GM18858 (cell line): ENCODE measurements around the gene KCNC1.

Experiments used
- ATAC-seq: cut with Tn5 transposase; IDR thresholded peaks from one replicate; pipeline ENCODE4 v1.9.1; 2021; ENCODE audit not compliant: unreplicated experiment

KCNC1 gene

DNA sequence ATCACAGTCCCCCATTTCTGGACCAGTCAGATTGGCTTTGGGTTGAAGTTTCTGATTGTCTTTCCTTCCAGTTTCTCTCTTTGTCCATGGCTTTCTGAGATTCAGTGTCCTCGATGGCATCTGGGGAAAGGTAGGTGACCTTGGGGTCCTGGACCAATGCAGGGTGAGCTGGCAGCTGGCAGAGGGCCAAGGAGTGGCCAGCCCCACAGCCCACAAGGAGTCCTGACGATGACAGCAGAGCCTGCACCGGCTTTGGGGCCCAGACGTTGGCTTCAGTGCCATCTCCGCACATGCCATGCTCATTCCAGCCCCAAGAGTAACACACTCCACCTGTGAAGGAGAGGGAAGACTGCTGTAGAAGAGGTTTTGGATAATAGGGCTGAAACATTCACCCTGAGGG, 53.5 kb downstream of the KCNC1 start:
- no peak for ATAC-seq

DNA sequence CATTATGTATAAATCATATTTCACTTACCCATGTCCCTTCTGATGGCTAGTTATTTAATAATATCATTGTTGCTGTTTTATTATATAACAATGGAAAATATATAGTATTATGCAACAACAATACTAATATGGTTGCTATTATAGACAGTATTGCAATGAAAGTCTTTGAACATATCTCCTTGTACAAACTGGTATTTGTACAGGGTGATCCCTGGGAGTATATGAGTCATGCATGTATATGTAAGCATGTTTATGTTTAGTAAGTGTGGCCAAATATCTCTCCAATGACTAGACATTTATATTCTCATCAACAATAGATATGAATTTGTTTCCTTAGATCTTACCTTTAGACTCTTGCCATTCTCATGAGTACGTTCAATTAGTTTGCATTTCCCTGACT, 55.9 kb downstream of the KCNC1 start:
- ATAC-seq: no peak

DNA sequence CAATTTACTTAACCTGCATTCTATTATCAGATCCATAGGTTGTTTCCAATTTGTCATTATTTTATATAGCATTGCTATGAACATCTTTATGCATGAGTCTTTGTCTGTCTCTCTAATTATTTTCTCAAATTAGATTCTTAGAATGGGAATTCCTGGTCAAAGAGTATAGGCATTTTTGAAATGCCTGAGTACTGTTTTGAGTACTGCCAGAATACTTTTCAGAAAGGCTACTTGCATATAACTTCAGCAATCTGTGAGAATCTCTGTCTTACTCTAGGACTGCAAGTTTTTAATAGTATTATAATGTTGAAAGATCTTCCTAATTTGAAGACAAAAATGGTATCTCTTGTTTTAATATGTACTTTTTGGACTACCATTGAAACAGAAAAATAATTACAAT, 56.6 kb downstream of the KCNC1 start:
- no peak for ATAC-seq

DNA sequence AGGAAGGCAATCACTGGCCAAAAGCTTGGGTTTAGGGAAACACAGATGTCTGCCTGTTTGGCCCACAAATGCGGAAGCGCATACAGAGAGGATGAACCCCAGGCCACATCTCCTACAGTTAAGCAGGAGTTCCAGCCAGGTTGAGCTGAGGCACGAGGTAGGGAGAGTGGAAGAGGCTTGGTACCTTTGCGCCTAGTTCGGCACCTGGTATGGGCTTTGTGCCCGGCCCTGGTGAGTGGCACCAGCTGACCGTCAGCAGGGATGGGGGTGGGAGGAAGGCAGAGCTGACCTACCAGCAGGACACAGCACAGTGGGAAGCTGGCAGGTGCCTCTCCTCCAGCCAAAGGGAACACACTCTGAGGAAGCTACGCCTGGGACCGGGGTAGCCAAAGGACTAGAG, 57.6 kb downstream of the KCNC1 start:
- ATAC-seq: no peak

DNA sequence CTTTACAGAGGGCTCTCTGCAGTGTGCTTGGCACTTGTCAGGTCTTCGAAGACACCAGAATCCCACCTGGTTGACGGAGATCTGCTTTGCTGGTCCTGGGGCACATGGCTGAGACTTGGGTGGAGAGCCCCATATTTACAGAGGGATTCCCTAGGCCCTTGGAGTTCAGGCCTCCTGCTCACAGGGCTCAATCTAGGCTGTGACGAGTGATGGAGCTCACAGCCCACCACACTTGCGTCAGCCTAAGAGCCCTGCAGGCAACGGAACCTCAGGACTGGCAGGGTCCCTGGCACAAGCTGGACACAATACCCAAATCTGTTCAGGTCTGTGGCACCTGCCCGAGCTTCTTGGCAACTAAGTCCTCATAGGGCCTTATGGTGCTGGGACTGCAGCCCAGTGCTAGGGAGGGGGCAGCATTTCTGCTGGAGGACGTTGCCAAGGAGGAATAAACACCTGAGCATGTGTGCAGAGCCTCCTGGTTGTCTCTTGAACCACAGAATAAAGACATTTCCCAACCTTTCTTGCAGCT, 59.1 kb downstream of the KCNC1 start:
- ATAC-seq: no peak

DNA sequence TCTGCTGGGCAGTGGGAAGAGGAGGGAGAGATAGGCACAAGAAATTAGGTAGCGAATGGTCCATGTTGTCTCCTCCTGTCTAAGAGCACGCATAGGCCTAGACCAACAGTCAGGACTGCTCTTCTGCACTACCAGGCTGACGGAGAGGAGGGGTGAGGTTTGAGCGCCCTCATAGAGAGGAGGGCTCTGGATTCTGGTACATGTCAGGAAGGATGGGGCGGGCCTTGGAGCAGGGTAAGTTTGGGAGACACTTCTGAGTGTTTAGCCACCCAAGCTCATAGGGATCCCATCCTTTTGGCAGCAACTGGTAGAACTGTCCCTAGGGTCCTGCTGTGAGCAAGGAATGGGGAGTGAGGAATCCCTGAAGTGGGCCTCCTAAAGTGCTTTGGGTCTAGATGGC, 60.4 kb downstream of the KCNC1 start:
- ATAC-seq: no peak

DNA sequence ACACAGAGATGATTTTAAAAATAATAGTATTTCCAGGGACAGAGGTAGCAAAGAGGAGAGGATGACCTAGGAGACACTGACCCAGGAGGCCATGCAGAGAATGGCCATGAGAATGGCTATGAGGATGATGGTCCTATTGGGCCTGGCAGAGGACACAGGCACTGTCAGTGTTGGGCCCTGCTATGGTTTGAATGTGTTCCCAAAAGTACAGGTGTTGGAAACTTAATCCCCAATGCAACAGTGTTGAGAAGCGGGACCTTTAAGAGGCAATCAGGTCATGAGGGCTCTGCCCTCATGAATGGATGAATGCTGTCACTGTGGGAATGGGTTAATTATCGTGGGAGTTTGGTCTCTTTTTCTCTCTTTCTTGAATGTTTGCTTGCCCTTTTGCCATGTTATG, 61.6 kb downstream of the KCNC1 start:
- ATAC-seq: no peak

DNA sequence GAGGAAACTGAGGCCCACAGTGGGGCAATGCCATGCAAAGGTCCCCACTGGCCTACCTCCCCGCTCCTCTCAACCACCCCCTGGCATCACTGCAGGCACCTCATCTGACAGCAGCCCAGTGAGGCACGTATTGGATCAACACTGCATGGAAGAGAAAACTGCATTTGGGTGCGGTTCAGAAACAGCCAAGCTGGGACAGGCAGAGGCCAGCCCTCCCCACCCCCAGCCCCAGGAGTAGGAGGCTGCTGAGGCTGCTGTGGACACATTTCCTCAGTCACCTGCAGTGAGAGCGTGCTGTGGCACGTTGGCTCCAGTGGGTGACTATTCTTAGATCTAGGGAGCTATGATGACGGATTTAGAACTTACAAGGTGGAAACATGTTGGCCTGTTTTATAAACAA, 63.7 kb downstream of the KCNC1 start:
- no peak for ATAC-seq

DNA sequence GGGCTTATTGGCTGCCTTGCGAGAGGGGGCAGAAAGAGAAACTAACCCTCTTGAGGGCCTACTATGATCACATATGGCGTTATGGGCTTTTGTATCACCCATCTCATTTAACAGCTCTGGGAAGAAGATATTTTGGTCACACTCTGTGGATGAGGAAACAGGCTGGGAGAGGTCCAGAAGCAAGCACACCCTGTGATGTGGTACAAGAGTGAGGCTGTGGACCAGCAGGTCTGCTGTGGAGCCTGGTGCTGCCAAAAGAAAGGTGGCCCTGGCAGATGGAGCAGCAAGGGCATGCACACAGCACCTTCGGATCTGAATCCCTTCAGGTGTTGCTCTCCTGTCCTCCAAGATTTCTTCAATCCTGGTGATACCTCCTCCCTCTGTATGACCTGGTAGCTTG, 64.1 kb downstream of the KCNC1 start:
- ATAC-seq: no peak

DNA sequence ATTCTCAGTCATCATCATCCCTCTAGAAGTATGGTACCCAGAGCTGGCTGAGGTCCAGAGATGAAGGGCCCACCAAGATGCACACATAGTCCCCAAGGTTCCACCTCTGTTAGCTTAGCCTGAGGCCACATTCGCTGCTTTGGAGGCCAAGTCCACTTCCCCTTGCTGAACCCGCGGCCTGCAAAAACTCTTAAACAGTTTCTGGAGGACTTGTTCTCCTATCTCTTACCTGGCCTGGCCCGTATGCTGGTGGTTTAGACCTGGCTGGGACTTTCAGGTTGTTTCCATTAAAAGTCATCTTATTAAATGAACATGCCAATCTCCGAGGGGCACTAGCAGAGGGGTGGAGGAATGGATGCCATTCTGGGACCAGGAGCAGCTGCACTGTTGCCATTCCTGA, 64.6 kb downstream of the KCNC1 start:
- no peak for ATAC-seq

DNA sequence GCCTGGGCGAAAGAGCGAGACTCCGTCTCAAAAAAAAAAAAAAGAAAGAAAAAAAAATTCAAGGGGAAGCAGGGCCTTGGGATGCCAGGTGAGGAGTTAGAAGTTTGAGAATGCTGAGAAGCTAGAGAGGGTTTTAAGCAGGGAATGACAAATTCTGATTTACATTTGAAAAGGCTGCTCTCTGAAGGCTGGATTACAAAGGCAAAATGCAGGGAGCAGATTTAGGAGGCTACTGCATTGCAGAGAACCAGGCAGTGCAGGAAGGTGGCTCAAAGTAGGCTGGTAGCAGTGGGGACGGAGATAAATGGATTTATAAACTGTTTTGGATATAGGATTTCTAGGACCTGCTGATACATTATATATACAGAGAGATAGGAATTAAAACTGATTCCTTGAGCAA, 66.6 kb downstream of the KCNC1 start:
- no peak for ATAC-seq

DNA sequence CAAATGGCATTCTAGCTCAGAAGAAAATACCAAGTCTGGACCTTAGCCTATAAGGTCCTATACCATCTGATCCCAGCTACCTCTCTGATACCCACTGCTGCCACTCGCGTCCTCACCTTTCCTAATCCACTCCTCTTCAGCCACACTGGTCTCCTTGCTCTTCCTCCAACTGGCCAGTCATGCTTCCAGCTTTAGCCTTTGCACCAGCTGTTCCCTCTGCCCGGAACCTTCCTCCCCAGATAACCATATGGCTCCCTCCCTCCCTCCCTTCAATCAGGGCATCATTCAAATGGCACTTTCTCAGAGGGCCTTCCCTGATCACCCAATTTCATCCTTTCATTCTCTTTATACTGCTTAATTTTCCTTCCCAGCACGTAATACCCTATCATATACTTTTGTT, 67.9 kb downstream of the KCNC1 start:
- no peak for ATAC-seq

DNA sequence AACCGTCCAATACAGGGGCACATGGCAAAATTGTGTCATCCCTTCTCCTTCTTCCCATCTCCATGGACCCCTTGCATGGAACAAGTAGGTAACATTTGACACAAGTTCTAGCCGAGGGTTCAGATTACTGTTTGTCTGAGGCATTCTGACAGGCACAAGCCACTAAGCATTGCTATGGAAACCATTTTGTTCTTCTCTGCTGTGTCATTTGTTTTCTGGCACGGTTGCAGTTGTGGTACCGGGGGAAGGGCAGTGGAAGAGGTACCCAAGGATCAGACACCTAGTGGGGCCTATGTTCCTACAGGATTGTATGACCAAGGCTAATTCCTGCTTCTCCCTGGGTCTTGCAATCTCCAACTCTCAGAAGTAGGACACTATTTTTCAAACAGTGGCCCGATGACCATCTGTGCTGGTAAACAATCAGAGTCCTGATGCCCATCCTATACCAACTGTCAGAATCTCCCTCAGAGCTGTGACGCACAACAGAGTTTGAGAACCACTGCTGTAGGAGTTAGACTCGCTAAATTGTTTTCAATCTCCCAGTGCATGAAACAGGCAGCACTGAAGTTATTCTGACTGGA, 69.3 kb downstream of the KCNC1 start:
- no peak for ATAC-seq

DNA sequence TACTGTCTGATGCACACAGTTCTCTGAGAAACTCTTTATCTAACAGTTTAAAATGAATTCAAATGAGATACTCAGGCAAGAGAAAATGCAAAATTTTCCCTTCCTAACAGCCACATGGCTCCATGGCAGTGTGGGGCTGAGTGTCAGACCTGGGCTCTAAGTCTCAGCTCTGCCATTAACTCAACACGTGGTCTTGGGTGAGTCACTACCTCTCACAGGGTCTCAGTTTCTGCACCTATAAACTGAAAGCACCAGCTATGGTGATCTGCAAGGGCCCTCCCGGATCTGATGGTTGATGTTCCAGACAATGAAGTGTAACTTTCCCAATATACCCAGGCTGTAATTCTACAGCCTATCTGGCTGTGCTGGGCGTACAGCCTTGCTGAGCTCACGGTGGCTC, 70.5 kb downstream of the KCNC1 start:
- no peak for ATAC-seq

DNA sequence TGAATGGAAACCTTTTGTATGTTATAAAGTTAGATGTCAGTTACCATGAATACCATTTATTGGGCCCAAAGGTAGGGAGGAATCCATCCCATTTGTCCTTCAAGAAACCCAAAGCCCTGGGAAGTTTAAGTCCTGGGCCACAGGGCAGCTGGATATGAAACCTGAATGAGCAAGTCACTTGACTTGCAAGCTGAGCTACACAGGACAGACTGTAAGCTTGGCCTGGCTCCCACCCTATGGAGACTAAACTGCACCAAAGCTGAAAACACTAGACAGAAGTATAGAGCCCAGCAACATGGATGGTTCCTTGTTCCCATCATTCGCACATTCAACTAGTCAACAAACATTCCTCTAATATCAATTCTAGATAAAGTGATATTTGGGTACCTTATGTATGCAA, 71.3 kb downstream of the KCNC1 start:
- no peak for ATAC-seq

DNA sequence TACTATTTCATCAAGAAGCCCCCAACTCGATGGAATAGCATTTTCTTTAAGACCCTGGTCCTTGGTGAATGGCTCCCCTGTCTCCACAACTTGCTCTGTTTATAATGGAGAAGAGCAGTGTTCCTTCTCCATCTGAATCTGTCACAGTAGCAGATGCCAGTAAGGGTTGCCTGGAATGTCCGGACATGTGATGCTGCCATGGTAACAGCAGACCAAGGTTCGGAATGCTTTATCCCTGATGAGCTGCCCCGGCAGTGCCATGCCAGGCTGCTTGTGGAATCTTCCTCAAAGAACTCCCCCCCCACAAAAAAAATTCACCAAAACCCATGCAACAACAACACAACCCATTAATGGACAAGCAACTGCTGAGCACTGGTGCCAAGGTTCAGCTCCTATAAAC, 72.5 kb downstream of the KCNC1 start:
- ATAC-seq: no peak

DNA sequence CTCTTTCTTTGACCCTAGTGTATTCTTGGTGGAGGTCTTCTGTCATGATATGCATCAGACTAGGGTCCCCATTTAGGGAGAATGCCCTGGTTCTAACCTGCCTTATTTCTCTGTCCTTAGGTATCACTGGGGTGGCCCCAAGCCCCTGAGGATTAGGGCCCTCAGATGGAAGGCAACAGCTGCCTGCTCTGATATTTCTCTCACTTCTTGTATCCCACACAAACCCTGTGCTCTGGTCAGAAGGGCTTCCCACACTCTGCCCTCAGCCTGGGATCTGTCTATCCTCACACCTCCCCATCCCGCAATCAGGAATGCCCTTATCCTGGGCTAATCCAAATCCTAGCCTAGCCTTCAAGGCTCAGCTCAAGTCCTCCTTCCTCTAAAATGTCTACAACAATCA, 75.5 kb downstream of the KCNC1 start:
- no peak for ATAC-seq

DNA sequence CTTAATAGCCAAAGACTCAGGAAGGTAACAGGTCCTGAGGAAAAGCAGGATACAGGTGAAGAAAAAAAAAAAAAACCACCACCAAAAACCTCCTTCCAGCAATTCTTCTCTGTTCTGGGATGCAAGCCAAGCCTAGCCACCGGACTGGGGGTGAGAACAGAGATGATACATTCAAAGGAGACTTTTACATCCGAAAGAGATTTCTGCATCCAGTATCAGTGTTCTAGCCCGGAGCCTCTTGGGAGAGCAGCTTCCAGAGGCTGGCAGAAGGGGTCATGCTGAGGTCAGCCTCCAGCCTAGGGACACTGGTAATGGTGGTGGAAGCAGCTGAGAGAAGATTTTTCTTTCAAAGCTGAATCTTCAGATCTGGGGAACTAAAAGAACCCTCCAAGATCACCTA, 76.2 kb downstream of the KCNC1 start:
- no peak for ATAC-seq

DNA sequence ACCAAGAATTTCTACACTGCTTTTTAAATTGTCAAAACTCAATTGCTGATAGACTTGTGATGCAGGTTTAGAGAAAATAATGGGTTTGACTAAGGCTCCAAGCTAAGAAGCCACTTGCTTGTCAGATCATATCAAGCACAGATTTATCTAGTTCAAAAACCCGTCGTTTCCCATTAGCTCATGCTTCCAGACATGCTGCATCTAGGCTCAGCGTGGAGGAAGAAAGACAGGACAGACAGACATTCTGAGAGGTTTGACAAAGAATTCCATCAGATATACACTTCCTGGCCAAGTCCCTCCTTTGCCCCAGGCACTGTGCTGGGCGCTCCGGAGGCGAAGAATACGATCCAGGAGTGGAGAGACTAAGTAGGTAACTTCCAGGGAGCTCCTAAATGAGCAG, 76.8 kb downstream of the KCNC1 start:
- no peak for ATAC-seq

DNA sequence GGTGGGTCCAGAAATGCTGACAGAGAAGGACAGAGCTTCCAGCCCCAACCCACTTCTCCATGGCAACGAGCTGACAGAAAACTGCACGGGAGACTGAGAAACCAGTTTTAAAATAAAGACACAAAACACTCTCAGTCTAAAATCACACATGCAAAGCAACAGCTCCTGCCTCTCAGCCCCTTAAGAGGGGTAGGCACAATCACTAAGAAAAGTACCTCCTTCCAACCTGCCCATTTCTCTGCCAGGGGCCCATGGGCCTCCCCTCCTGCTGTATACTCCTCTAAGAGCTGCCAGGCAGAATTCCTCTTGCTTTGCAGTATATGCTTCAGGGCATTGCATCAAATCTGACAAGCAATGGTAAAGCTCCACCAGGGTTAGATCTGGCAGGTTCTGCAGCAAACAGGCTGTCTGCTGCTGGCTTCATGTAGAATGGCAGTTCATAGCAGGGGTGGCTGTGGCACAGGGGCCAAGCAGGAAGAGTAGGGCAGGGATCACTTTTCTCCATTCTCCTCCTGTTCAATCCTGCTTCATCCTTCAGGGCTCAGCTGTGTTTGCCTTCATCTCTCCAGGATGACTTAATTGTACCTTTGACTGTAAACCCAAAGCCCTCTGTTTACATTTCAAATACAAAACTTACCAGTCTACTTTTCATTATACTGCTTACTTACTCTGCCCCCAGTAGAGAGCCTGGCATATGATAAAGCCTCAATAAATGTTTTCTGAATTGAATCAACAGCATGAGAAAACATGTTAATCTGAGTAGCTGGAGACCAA, 77.7 kb downstream of the KCNC1 start:
- no peak for ATAC-seq

DNA sequence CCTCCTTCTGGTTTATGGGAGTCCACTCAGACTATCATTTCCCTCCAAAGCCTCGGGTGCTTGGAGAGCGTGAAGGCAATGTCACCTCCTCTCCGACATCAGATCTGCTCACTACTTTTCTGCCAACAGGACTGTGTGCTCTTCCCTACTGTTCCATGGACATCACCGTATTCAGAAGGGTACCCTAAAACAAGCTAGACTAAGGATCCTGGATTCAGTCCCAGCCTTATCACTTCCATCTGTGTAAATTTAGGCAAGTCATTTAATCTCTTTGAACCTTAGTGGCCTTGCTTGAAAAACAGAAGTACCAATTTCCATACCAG, 78.2 kb downstream of the KCNC1 start:
- no peak for ATAC-seq

DNA sequence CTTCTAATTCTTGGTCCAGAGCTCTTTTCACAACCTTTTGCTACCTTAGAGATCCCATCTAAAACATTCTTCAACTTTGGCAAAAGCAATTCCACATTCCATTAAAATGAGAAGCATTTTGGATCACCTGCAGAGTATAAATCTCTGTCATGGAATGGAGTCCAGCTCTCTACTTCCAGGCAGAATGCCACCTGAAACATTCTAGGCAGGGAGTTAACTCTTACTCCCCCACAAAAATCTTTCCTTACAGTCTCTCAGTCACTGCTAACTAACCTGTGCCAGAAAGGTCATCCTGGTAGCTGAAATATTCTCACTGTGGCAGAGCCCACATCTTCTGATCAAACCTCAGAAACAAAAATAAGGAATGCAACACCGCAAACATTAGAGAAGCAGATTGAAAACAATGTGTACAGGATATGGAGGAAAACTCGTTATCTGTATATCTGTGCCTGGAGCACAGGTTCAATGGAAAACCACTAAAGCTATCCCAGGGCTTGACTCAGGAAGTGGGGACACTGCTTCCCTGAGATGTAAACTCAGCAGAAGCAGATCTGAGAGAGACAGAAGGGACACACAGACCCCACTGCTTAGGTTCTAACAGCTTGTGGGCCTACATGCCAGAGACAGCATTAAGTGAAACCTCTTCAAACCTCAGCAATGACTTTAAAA, 78.9 kb downstream of the KCNC1 start:
- ATAC-seq: no peak
